Fibroblast of the aortic adventitia (primary cell): Measurements from ENCODE around the gene SMIM7. TPM values are rescaled to one million over a fixed set of nuclear protein-coding genes. Genes with fewer than 3 reads are reported as not detected.
A peak's percentile ranks its signal among the peaks of the same experiment; 100 is the strongest.
"Not testable (repeated sequence)": the region's sequence is repeated elsewhere in the genome, so short reads cannot be mapped to it uniquely, and the experiment has no call there.

Experiments
- DNase-seq: peaks from one replicate; pipeline ENCODE4 v3.0.0-alpha.2; 2010; ENCODE audit warnings: low read depth
- H3K4me3 ChIP-seq: 2 replicates; pipeline ENCODE4 v1.5.1; 2011; ENCODE audit warnings: low read depth, mild to moderate bottlenecking, control low read depth, low read length, moderate library complexity
- total RNA-seq: library from RNA; depleted of rRNA; stranded (reverse); fragments of >200 nt; gene quantifications from 2 replicates; pipeline ENCODE4 v1.2.3, GENCODE V29; 2012; ENCODE audit warnings: low replicate concordance
- TF ChIP-seq, protein P1 (sequence below): IDR thresholded peaks from 2 replicates; pipeline ENCODE4 v1.5.1; 2011; ENCODE audit warnings: mild to moderate bottlenecking, low read length, control low read depth, inconsistent platforms; ENCODE audit not compliant: insufficient read depth

Gene SMIM7
- total RNA-seq, 1 donor = 85.2 TPM

DNA sequence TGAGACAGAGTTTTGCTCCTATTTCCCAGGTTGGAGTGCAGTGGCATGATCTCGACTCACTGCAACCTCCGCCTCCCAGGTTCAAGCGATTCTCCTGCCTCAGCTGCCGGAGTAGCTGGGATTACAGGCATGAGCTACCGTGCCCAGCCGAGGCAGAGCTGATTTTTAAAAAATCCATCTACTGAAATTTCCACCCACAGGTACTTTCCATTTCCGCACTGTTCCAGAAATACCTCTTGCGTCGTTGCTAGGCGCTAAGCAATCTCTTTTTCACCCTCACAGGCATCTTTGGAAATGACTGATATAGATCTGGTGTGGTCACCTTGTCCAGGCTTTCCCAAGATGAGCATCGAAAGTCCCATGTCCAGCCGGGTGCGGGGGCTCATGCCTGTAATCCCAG lies 10.3 kb upstream of the SMIM7 start:
- TF ChIP-seq, protein P1, sequence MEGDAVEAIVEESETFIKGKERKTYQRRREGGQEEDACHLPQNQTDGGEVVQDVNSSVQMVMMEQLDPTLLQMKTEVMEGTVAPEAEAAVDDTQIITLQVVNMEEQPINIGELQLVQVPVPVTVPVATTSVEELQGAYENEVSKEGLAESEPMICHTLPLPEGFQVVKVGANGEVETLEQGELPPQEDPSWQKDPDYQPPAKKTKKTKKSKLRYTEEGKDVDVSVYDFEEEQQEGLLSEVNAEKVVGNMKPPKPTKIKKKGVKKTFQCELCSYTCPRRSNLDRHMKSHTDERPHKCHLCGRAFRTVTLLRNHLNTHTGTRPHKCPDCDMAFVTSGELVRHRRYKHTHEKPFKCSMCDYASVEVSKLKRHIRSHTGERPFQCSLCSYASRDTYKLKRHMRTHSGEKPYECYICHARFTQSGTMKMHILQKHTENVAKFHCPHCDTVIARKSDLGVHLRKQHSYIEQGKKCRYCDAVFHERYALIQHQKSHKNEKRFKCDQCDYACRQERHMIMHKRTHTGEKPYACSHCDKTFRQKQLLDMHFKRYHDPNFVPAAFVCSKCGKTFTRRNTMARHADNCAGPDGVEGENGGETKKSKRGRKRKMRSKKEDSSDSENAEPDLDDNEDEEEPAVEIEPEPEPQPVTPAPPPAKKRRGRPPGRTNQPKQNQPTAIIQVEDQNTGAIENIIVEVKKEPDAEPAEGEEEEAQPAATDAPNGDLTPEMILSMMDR = no peak
- no peak overlapping the region for H3K4me3 ChIP-seq
- DNase-seq = no peak

DNA sequence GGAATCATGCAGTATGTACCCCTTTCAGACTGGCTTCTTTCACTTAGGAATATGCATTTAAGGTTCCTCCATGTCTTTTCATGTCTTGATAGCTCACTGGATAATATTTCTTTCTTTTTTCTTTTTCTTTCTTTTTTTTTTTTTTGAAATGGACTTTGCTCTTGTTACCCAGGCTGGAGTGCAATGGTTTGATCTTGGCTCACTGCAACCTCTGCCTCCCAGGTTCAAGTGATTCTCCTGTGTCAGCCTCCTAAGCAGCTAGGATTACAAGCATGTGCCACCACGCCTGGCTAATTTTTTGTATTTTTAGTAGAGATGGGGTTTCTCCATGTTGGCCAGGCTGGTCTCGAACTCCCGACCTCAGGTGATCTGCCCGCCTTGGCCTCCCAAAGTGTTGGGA lies 8.8 kb upstream of the SMIM7 start:
- not testable (repeated sequence) for DNase-seq, H3K4me3 ChIP-seq

DNA sequence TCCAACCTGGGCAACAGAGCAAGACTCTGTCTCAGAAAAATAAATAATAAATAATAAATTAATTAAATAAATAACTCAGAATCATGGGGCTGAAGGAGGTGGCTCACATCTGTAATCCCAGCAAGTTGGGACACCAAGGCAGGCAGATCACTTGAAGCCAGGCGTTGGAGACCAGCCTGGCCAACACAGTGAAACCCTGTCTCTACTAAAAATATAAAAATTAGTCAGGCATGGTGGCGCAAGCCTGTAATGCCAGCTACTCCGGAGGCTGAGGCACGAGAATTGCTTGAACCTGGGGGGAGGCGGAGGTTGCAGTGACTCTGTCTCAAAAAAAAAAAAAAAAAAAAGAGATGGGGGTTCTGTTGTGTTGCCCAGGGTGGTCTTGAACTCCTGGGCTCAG lies 8.2 kb upstream of the SMIM7 start:
- no peak overlapping the region for H3K4me3 ChIP-seq
- DNase-seq = no peak
- TF ChIP-seq, protein P1 = no peak

DNA sequence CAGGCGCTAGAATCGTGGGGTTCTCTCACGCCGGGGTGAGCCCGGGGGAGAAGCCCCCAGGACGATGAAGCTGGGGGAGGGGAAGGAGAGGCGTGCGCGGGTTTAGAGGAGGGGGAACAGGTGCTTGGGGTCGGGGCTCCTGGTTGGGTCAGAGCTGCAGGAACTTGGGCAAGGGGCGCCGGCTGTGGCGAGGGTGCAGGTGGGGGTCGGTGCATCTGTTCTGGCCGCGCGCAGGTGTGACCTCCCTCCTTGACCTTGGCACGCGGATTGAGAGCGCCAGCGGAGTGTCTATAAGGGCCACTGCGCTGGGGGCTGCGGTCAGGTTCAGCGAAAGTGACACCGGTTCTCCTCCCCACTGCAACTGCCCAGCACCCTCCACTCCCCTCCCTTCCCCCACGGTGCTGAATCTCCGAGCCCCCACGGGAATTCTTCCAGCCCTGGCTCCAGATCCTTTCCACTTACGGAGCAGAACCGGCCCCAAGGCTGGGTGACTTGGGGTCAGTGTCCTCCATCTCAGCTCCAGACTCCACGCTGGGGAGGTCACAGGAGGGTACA lies 1.6 kb upstream of the SMIM7 start:
- DNase-seq = no peak
- peak overlapping the region; percentile 75 for H3K4me3 ChIP-seq
- TF ChIP-seq, protein P1 = no peak

DNA sequence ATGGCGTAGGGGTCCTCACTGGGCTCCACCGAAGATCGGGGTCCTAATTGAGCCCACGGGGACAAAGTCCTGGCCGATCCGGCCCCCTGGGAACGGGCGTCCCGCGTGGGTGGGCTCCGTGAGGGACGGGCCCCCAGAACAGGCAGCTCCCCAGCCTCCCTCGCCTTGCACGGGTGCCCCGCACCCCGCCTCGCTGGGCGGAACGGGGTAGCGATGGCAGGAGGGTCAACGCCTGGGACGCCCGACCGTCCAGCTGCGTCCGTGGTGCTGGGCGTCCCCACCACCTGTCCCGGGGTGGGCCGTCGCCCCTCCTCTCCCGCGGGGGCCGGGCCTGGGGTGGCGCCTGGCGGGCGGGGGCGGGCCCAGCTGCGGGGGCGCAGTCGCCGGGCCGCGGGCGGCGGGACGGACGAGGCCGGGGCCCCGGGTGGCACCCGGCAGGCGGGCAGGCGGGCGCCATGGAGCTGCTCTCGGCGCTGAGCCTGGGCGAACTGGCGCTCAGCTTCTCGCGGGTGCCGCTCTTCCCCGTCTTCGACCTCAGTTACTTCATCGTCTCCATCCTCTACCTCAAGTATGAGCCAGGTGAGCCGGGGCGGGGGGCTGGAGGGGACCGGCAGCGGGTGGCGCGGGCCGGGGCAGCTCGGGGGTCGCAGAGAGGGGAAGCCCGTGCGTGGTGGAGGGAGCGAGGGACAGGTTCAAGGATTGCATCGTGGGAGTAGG lies 977 bp upstream of the SMIM7 start, which contains the start of gene TMEM38A:
Gene TMEM38A (plus strand): TSS at position 377 of the 717 bp plus-strand sequence. CDS start 79 bp downstream, at position 456.
- DNase-seq = no peak
- peak within 1 kb of the TSS; percentile 99 for H3K4me3 ChIP-seq
- TF ChIP-seq, protein P1 = no peak

DNA sequence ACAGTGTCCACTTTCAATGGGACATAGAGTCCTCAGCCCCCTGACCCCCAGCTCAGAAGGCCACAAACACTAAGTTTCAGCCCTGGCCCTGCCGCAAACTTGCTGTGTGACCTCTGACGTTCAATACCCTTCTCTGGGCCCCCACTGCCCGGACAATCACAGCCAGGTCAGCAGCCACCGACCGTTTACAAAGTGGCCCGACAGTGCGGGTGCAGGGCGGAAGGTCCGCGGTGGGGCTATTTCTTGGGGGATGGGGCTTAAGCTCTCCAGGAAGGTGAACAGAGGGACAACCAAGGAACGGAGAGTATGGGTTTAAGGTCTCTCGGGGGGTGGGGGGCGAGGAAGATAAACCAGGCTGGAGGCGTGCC lies 496 bp downstream of the SMIM7 start:
- DNase-seq = no peak
- TF ChIP-seq, protein P1 = no peak
- peak overlapping the region; percentile 99 for H3K4me3 ChIP-seq

DNA sequence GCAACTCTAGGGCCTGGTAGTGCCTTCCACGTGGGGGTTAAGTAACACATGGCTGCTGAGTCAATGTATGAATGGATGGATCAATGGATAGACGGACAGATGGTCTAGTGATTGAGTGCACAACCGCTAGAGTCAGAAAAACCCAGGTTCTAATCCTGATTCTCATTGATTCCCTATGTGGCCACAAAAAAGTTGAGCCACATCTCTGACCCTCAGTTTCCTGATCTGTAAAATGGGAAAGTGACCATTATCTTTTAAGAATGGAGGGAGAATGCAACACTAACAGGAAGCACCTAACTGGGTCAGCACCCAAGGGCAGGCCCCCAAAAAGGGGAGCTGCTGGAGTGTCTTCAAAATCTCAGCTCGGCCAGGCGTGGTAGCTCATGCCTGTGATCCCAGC lies 2.6 kb downstream of the SMIM7 start:
- TF ChIP-seq, protein P1 = no peak
- DNase-seq = no peak
- no peak overlapping the region for H3K4me3 ChIP-seq
